B cell (primary cell): ENCODE data around the gene MEIS3.

ENCODE experiments used
- CTCF ChIP-seq: fragments of 200-600 bp; IDR thresholded peaks from one replicate; pipeline ENCODE4 v1.8.0; 2022; ENCODE audit warnings: antibody characterized with exemption, mild to moderate bottlenecking
- EZH2 ChIP-seq: IDR thresholded peaks from 2 replicates; pipeline ENCODE4 v1.6.1; 2012; ENCODE audit warnings: borderline replicate concordance, low read depth, mild to moderate bottlenecking, moderate library complexity, low read length; ENCODE audit not compliant: insufficient read depth, poor library complexity, severe bottlenecking

GRCh38 chr19:47433121-47433520, 13.8 kb upstream of the MEIS3 start:
- TF ChIP-seq CTCF (no peak), EZH2 (no peak)
